Prostate gland (tissue), 2 donors: ENCODE data around the gene DPYD.

Experiments
- CTCF ChIP-seq, 4 experiments: fragments of 200-600 bp in 2 of 4; fragments of 450-650 bp in 2 of 4; sonication (generic) in 2 of 4; IDR thresholded peaks; 1 replicate in 3 of 4; 2 replicates in 1 of 4; pipeline ENCODE4 v1.5.1; 2016 to 2019; ENCODE audit warnings: antibody characterized with exemption in 4 of 4, mild to moderate bottlenecking in 2 of 4, moderate library complexity in 2 of 4
- POLR2AphosphoS5 ChIP-seq: sonication (generic); formaldehyde crosslinking; IDR thresholded peaks from one replicate; pipeline ENCODE4 v1.6.1; 2017; ENCODE audit warnings: antibody characterized with exemption

- TF ChIP-seq CTCF (IDR thresholded peaks at IDR 0.05) (no peak), POLR2AphosphoS5 (no peak)
Observed at GRCh38 chr1:97457446-97458089, 463.3 kb downstream of the DPYD start.
